ENCODE data around the gene VAMP2.
A peak's percentile ranks its signal among the peaks of the same experiment; 100 is the strongest.

VAMP2 gene

DNA sequence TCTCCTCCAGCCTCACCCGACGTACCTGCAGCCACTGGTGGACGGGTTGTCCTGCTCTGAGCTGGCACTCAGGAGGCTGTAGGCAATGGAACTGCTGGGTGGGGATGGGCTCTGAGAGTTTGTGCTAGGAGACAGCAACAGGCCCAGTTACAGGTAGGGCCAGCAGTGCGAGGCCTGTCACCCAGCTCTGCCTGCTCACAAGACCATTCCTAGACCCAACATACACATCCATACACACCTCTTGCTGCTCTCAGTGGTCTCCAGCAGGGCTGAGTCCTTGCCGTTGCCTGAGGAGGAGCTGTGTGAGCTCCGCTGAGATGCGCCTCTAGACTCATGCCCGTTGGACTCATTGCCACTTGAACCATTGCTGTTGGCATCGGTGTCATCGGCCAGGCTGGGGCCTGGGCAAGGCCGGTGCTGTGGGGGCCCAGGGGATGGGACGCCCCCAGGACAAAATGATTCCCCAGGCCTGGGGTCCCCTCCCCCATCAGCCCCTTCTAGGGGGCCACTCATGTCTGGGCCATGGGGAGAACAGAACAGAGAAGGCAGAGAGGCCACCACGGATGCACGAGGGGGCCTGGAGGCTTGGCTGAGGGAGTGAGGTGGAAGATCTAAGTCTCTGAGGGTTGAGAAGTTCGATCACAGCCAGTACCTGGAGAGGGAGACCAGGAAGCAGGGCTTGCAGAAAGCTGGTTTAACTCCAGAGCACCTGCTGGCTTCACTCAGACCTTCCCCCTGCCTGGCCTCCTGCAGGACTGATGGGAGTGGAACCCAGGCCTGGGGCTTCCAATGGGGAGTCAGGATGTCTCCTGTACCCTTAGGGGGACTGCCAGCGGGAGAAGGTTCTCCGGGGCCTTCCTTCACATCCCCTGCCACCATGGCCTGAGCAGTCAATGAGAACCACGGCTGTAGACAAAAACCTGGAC, 12.3 kb downstream of the VAMP2 start:
- Mint-ChIP-seq H3K27ac (peak overlapping the region in 2 of 3 experiments; percentile 62 to 89), H3K9me3 (no peaks in the 10 kb centered on the region), H3K4me3 (peak overlapping the region; percentile 91 to 95 (median 93)), H3K27me3 (ENCODE audit: low read depth) (no peaks in the 10 kb centered on the region), H3K36me3 (ENCODE audit: low read depth) (peaks cover 27% of the 10 kb centered on the region), H3K4me1 (peaks cover 6% of the 10 kb centered on the region)
- TF ChIP-seq, protein P1, sequence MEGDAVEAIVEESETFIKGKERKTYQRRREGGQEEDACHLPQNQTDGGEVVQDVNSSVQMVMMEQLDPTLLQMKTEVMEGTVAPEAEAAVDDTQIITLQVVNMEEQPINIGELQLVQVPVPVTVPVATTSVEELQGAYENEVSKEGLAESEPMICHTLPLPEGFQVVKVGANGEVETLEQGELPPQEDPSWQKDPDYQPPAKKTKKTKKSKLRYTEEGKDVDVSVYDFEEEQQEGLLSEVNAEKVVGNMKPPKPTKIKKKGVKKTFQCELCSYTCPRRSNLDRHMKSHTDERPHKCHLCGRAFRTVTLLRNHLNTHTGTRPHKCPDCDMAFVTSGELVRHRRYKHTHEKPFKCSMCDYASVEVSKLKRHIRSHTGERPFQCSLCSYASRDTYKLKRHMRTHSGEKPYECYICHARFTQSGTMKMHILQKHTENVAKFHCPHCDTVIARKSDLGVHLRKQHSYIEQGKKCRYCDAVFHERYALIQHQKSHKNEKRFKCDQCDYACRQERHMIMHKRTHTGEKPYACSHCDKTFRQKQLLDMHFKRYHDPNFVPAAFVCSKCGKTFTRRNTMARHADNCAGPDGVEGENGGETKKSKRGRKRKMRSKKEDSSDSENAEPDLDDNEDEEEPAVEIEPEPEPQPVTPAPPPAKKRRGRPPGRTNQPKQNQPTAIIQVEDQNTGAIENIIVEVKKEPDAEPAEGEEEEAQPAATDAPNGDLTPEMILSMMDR (IDR thresholded peaks at IDR 0.05; ENCODE audit: unreplicated experiment in 3 of 3): no peak

DNA sequence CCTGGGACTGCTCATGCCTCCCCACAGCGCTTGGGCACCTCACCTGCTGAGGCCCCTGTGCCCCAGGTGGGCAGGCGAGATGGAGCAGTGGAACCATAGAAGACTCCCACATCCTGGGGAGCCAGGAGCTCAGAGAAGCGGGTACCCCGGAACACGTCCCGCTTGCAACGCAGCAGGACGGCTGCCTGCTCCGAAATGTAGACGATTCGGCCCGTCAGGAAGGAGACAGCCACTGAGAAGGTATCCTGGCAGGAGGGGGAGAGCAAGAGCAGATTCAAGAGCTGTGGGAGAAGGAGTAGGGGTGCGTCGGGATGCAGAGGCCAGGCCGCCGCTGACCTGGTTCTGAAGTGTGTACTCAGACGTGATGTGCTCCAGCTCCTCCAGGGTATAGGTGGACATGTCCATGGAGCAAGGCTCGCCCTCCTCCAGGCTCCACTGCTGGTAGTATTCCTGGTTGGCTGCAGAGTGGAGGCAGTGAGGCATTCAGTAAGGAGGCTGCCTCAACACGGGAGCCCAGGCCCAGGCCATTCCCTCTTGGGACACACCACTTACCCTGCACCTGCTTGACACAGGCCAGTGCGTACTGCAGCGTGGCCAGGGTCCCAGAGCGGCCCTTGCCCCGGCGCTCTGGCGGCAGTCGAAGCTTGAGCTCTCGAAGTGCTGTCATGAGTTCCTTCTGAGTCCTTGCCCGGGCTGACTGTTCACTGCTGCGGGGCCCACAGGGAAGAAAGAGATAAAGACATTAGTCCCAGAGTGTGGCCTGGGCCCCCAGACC, 13.1 kb downstream of the VAMP2 start:
- TF ChIP-seq, protein P1 (IDR thresholded peaks at IDR 0.05; ENCODE audit: unreplicated experiment in 3 of 3): no peak
- peak overlapping the region; percentile 44 to 93 (median 54) for H3K4me3 Mint-ChIP-seq
- H3K4me1 Mint-ChIP-seq: peaks cover 6% of the 10 kb centered on the region
- no peak overlapping the region for H3K27ac Mint-ChIP-seq
- no peaks in the 10 kb centered on the region for H3K9me3 Mint-ChIP-seq
- H3K36me3 Mint-ChIP-seq (ENCODE audit: low read depth): peaks cover 27% of the 10 kb centered on the region
- no peaks in the 10 kb centered on the region for H3K27me3 Mint-ChIP-seq (ENCODE audit: low read depth)

DNA sequence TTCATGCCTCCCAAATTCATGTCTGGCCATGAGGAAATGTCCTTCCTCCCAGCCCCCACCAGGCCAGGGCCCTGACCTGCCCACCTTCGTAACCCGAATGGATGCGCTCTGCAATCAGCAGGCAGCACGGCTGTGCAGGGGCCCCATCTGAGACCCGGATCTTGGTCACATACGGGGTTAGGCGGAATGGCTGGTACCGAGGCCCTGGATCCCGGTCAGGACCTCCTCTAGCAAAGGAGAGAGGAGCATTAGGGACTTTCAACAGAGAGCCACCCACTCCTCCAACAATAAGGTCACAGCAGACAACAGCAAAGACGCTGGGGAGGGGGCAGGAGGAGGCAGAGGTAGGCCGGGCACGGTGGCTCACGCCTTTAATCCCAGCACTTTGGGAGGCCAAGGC, 14.2 kb downstream of the VAMP2 start:
- TF ChIP-seq, protein P1 (IDR thresholded peaks at IDR 0.05; ENCODE audit: unreplicated experiment in 3 of 3): no peak
- Mint-ChIP-seq H3K36me3 (ENCODE audit: low read depth) (peaks cover 34% of the 10 kb centered on the region), H3K27ac (no peak overlapping the region), H3K27me3 (ENCODE audit: low read depth) (no peaks in the 10 kb centered on the region), H3K4me3 (no peak overlapping the region), H3K4me1 (peaks cover 6% of the 10 kb centered on the region), H3K9me3 (no peaks in the 10 kb centered on the region)

DNA sequence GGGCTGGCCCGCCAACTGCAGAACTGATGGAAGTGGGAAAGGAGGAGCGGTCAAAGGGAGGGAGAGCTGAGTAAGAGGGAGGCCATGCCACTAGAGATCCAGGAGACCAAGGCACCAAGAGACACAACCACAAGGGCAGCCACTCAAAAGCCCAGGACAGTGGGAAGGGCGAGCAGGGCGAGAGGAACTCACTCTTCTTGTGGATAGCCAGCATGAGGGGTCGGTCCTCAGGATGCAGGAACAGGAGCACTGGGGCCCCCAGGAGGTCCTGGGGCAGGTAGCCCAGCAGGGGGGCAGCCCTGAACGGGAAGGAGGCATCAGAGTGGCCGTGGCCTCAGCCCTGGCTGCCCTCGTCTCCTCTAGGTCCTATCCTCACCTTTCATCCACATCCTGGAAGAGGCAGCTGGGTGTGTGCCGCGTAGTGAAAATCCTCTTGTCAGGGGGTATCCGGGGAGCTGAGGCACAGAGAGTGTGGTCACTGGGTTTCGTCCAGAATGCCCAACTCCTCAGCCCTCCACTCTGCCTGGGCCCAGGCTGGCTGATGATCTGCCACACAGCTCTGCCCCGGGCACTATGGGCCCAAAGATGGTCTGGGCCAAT, 14.8 kb downstream of the VAMP2 start:
- Mint-ChIP-seq H3K27me3 (ENCODE audit: low read depth) (no peaks in the 10 kb centered on the region), H3K4me3 (peak overlapping the region in 1 of 3 experiments; percentile 25), H3K9me3 (no peaks in the 10 kb centered on the region), H3K36me3 (ENCODE audit: low read depth) (peaks cover 34% of the 10 kb centered on the region), H3K4me1 (peaks cover 6% of the 10 kb centered on the region), H3K27ac (no peak overlapping the region)
- TF ChIP-seq, protein P1 (IDR thresholded peaks at IDR 0.05; ENCODE audit: unreplicated experiment in 3 of 3): no peak

DNA sequence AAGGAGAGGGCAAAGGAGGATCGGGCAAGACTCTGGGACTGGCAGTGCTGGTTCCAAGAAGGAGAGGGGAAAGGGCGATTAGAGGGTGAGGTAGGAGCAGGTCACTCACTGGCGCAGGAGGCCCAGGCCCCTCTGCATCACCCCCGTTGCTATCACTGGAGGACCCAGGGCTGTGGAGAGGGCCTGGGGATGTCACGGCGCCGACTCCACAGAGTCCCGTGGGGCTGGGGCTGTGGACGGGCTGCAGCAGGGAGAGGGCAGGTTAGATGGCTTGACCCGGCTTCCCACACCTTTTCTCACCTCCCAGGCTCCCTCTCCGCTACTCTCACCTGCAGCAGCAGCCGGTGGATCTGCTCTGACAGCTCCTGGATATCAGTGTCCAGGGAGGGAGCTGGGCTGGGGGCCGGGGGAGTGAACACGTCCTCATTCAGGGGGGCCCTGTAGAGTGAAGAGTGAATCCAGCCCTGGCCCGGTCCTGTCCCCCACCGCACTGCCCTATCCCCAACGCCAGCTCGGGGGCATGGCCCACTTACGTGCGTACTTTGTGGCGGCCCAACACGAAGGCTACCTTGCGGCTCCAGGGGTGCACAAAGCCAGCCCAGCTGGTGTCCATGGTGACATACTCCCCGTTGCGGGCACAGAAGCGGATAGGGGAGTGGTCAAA, 15.5 kb downstream of the VAMP2 start:
- TF ChIP-seq, protein P1 (IDR thresholded peaks at IDR 0.05; ENCODE audit: unreplicated experiment in 3 of 3): no peak
- no peaks in the 10 kb centered on the region for H3K27me3 Mint-ChIP-seq (ENCODE audit: low read depth)
- H3K4me1 Mint-ChIP-seq: peaks cover 6% of the 10 kb centered on the region
- H3K9me3 Mint-ChIP-seq: no peaks in the 10 kb centered on the region
- no peak overlapping the region for H3K27ac Mint-ChIP-seq
- peak overlapping the region in 1 of 3 experiments; percentile 26 for H3K4me3 Mint-ChIP-seq
- H3K36me3 Mint-ChIP-seq (ENCODE audit: low read depth): peaks cover 39% of the 10 kb centered on the region
